RCC 7860 (cell line): Measurements from ENCODE around the gene GIPC2.

ENCODE experiments used
- DNase-seq: peaks from one replicate; pipeline ENCODE4 v3.0.0-alpha.2; 2015; ENCODE audit warnings: low spot score
- FAIRE-seq: peaks from 2 replicates; lab custom pipeline; 2012; peaks lifted over from hg19 to GRCh38; lab: Jason Lieb, UNC

Gene GIPC2

DNA sequence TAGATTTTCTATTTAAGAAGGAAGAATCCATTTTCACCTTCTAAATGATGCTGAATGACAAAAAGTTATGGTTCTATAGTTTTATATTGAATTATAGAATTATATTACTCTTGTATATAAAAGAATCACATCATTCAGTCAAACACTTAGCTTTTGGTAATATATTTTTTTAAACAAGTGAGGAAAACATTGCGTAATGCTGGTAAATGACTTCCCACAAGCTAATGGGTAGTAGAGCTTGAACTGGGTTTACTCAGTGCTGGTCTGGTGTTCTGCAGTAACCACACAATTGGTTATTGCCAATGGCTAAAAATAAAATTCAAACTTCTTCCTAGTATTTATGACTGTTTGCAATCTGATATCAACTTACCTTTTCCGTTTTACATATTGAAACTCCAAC lies 10.6 kb upstream of the GIPC2 start:
- DNase-seq (no peak), FAIRE-seq (no peak)

DNA sequence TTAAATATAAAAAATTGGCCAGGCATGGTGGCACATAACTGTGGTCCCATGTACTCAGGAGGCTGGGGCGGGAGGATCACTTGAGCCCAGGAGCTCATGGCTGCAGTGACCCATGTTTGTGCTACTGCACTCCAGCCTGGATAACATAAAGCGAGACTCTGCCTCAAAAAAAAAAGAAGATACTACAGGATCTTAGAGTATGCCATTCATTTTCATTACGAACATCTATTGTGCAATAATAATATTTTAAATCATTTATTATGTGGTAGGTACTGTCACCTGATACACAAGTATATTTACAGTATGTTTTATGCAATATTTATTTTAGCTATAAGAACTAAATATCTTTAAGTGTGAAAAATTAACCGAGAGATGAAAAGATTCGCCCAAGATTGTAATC lies 9.3 kb upstream of the GIPC2 start:
- DNase-seq (no peak), FAIRE-seq (no peak)

DNA sequence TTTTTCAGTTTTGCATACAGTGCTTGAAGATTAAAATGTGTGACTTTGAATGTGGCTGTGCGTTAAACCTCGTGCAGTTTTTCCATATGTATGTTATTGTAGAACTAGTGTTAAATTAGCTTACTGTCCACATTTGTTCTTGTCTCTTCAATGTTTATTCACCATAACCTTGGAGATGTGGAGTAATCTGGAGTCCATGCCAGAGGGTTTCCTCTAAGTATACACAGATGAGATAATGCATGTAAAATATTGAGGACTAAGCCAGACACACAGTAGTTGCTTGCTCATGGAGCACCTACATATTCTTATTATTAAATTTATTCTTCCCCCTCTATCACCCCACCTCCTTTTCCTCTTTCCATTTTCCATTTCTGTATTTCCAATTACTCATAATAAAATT lies 7.7 kb upstream of the GIPC2 start:
- DNase-seq = no peak
- FAIRE-seq = no peak

DNA sequence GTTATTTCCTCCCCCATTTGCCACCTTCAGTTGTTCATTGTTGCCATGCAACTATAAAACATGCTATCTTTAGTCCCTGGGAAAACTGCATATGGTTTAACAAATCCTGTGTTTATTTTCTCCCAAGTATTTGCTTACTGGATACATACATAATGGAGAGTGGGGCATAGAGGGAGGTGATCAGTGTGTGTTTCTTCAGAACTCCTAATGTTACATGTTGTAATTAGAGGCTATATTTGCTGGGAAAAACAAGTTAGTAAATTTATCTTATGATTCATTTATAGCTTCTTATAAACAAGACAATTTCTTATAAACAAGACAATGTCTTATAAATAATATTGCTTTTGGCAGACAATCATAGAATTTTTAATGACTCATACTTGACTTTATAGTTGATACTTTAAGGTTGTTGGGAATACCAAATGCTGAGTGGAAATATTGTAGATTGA lies 7.3 kb upstream of the GIPC2 start:
- DNase-seq (no peak), FAIRE-seq (no peak)

DNA sequence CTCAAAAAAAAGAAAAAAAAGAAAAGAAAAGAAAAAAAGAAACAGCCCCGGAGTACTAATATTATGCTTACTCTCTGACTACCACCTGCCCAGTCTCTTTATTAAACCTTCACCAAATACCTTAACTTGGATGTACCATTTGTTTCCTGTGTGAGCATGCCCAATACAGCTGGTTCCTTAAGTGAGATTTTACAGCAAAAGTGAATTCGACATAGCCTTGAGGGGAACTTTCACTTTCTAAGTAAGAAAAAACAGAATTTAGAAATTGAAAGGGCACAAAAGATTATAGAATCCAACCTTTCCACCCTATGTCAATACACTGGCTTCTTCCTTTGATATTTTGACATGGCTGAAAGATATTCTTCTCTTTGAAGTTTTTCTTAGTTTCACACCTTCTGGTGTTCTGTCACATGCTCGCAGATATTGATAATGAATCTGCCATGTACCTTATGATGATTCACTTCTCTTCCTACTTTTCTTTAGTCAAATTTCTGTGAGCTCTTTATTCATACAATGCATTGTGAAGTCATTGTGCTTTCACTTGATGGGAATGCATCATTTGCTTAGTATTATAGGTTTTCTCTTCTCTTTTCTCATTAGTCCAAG lies 5.2 kb upstream of the GIPC2 start:
- no peak for FAIRE-seq

DNA sequence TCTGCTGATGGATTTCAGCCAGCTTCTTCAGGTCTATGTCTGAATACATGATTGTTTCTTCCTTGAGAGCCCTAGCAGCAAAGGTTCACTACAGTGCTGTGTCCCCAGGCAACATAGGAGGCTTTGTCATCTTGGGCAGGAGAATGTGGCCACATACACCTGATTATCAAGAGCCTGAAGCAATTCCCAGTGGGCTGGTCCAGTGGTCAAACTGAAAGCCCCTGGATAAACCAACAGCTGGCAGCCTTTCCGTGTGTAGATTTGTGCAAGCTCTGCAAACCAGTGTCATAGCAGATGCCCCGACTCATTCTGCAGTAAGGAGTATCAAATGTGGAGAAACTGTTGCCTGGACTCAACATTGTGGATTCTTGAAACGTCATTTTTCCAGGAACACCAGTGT lies 2.3 kb upstream of the GIPC2 start:
- FAIRE-seq (no peak), DNase-seq (no peak)

More for the DNA sequence above, 5.2 kb upstream of the GIPC2 start:
- DNase-seq = no peak

DNA sequence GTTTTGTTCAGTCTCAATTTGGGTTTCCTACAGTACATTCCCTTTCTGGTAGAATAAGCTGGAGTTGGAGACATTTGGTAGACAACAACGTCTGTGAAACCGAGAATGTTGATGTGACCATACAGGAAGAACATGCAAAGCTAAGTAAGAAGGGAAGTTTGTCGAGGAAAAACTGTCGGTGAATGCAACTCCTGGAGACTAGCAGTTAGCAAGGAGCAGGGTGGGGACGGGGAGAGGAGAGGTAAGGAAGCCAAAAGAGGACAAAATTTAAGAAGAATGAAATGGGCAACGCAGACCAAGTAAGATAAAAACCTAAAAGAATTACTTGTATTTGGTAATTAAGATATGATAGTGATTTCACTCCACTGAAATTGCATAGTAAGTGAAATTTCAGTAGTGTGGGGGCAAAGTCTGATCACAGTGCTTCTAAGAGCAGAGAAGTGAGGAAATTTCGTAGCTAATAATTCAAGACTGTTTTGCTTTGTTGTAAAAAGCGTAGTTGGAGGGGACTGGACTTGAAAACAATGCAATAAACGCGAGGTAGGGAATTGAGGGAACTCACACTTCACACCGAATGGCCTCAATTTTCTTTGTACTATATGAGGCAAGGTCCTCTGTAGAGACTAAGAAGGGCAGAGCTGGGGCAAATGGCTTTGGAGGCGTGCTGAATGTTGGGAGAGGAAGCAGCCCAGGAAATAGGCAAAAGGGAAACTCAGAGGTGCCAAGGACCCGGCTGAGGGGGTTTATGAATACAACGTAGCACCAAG lies 787 bp upstream of the GIPC2 start:
- DNase-seq = no peak
- no peak for FAIRE-seq

DNA sequence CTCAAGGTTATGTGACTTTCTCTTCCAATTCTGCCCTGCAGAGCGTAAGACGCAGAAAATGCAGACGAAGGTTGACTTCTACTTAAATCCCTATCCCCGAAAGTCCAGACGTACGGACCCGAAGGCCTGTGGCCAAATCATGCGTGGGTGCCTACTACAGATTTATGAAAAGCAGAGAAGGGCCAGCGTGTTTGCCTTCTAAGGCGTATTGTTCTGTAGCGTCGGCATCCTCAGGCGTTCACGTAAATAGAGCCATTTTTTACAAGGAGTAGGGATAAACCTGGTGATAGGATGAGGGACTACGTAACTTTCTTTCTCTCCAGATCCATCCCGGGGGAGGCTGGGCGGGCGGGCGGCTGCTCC lies 222 bp upstream of the GIPC2 start:
- FAIRE-seq (no peak), DNase-seq (no peak)

DNA sequence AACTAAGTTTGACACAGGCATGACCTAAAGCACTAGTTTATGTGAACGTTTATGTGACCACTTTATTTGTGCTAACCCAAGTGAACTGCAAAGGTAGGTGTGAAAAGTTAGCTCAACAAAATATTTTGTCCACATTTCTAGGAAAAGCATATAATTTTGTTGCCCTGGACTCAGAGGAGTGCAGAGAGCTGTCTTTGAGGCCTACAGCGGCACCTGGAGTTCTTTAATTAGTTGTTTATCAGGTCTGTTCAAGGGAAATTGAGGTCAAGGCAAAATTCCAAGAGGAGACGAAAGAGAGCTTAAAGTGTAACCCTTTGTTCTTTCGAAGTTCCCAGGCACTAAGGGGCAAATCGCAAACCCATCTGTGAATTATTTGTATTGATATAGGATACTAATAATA lies 1.3 kb downstream of the GIPC2 start:
- FAIRE-seq (no peak), DNase-seq (no peak)

DNA sequence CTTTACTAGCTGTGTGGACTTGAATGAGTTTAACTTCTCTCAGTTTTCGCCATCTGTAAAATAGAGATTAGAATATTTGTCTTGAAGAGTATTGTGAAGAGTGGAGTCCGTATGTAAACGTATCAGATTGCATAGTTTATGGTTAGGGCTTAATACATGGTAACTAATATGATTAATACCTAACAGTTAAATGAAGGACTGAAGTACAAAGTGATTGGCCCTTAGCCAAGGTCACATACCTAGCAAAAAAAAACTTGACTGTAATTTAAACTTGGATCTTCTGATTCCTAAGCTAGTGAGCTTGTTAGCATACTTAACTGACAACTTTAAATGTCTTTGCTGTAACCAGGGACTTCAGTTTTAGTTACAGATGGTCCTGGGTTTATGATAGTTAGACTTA lies 1.9 kb downstream of the GIPC2 start:
- no peak for FAIRE-seq

DNA sequence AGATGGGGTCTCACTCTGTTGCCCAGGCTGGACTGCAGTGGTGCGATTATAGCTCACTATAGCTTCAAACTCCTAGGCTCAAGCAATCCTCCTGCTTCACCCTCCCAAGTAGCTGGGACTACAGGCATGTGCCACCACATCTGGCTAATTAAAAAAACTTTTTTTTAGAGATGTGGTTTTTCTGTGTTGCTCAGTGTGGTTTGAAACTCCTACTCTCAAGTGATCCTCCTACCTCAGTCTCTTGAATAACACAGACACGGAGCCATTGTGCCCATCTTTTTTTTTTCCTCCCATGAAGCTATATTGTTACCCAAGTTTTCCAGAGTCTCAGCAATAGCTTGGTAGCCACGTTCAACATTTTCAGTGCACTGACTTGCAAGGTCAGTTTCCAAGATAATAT lies 2.7 kb downstream of the GIPC2 start:
- FAIRE-seq (no peak), DNase-seq (no peak)

More for the DNA sequence above, 1.9 kb downstream of the GIPC2 start:
- no peak for DNase-seq

DNA sequence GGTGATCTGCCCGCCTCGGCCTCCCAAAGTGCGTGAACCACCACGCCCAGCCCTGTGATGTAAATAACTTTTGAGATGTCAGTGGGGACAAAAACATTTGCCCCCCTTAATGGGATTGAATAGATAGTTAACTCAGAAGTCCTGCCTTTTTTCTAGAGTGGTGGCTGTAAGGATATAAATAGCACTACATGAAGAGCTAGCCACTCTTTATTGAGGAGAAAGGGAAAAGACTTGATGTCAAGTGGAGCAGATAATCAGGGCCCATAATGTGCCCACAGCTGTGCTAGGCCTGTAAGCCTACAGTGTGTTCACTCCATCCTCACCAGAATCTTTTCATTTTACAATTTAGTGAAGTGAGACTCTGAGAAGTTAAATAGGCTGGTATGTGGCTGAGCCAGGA lies 3.6 kb downstream of the GIPC2 start:
- FAIRE-seq (no peak), DNase-seq (no peak)

DNA sequence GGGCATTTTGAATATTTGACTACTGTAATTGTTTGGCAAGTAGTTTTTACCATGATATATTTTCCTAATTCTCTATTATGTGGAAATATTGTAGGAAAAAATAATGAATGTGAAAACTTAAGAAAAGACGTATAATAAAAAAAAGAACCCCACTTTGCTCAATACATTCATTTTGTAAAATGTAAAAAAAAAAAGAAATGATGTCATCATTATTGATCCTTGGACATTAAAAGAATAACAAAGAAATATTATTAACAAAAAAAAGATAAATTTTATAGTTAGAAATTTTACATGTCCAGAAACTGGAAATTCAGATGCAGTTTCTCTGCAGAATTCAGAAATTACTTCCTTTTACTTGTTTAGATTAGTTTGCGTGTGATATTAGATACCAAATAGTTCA lies 5.2 kb downstream of the GIPC2 start:
- DNase-seq (no peak), FAIRE-seq (no peak)

DNA sequence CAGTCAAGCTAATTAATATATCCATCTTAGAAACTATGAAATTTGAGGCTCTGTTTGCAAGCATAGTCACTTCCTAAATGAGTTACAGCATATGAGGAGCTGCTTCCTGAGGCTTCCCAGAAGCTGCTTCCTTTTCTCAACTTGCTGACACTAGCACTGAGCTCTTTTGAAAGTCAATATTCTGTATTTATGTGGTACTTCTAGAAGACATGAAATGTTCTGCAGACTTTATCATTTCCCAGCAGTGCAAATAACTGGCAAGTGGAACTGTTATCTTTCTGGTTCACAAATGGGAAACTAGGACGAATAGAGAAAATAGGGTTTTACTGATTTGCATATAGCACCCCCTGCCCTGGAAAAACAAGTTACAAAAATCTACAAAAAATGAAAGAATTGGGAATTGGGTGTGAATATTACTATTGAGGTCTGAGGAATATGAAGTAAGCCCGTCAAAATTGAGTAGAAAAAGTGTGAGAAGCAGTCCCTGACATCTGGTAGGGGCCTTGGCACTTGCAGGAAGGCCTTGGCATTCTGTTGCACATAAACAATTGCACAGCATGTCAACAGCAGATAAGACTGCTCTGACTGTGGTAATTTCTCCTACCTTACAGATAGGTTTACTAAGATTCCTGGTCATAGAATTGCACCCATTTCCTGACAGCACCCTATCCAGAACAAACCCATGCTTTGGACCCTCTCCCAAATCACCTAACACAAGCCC lies 7.1 kb downstream of the GIPC2 start:
- FAIRE-seq = no peak
- DNase-seq = no peak

DNA sequence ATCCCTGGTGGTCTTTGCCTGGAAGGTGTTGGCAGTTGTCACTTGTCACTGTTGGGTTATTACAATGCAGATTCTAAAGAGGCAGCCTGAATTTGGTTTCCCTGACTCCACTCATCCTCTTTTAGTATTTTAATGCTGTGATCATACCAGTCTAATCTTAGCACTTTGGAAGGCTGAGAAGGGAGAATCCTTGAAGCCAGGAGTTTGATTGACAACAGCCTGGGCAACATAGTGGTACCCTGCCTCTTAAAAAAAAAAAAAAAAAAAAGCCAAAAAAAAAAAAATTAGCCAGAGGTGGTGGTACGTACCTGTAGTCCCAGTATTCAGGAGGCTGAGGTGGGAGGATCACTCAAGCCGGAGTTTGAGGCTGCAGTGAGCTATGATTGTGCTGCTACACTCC lies 7.7 kb downstream of the GIPC2 start:
- FAIRE-seq (no peak), DNase-seq (no peak)

DNA sequence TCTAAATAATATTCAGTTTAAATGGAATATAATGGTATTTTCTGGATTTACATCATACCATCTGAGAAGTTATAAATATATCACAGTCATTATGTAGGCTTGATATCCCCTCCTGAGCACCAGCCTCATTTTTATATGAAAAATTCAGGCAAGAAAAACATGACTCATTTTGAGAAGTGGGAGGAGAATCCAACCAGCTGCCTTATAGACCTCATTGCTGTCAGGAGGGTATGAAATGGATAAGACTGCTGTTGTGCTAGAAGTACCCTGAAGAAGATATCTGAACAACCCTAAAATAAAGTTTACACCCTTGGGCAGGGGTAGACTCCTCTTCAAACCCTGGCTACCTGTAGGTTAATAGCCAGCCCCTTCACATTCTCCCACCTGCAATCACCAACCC lies 8.8 kb downstream of the GIPC2 start:
- DNase-seq = no peak
- no peak for FAIRE-seq

DNA sequence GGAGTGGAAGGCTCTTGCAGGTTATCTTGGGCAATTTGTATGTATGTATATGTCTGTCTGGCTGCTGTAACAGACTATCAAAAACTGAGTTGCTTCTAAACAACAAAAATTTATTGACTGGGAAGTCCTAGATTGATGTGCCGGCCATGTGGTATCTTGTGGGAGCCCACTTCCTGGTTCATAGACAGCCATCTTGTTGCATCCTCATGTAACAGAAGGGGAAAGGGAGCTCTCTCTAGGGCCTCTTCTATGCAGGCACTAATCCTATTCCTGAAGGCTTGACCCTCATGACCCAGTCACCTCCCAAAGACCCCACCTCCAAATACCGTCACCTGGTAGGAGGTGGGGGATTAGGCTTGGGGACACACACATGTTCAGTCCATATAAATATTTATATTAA lies 9.2 kb downstream of the GIPC2 start:
- no peak for DNase-seq
- no peak for FAIRE-seq

DNA sequence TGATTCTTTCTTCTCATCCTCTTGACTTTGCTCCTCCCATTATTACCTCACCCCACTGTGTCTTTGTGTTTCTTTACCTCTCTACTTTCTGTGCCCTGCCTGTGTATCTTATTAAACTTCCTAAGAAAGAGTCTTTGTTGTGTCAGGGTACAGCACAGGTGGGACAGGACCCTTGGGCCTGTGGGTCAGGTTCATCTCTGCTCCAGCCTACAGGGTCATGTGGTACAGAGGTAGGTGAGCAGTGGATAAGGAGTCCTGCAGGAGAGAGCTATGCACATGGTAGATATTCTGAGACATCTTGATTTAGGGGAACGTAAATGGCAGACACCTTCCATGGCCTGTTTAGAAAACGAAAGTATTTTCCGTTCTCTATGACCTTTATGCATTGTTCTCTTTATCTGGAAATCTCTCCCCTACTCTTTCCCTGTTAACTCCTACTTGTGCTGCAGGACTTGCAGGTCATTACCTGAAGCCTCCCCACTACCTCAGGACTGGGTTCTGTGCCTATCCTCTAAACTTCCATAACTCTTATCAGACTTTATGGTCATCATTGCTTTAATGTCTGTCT lies 9.9 kb downstream of the GIPC2 start:
- DNase-seq (no peak), FAIRE-seq (no peak)

DNA sequence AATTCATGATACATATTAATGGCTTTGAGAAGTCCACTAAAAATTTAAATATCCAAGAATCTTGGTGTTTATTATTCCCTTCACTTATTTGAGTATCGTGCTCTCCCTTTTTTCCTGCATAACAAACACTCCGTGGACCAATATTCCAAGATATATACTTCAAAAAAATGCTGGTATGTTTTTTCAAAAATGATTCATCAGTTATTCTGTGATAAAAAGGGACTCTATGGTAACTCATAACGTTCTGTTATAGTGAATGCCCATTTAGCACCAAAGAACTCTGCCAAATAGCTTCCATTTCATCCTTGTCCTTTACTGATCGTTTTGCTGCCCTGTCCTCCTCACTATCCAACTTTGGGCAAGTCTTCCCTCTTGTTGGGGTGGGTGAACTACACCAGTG lies 12.9 kb downstream of the GIPC2 start:
- DNase-seq = no peak
- no peak for FAIRE-seq

DNA sequence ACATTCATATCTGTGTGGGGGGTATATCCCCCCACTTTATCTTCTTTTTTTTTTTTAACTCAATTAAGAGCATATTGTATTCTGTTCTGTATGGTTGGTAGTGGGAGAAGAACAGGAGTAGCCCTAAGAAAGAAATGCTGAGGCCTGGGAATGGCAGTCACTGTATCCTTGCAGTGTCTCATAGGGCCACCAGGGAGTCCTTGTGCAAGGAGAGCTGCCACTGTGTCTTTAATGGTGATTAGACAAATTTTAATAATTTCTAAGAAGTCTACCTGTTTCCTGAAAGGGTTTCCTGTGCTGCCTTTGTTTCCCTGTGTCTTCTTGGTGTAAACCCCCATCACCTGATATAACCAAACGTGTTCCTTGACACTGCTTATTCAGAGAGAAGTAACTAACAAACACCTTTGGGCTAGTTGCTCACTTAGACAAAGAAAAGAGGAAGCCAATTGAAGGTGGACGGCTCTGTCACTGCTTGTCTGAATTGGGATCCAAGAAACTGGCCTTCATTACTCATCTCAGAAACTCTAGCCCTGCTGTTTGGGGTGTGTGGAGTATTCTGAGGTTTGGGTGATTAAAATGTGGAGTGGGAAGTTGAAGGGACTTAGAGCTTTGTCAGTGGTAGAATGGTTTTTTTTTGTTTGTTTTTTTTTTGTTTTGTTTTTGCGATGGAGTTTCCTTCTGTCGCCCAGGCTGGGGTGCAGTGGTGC lies 15.2 kb downstream of the GIPC2 start:
- no peak for DNase-seq
- no peak for FAIRE-seq

DNA sequence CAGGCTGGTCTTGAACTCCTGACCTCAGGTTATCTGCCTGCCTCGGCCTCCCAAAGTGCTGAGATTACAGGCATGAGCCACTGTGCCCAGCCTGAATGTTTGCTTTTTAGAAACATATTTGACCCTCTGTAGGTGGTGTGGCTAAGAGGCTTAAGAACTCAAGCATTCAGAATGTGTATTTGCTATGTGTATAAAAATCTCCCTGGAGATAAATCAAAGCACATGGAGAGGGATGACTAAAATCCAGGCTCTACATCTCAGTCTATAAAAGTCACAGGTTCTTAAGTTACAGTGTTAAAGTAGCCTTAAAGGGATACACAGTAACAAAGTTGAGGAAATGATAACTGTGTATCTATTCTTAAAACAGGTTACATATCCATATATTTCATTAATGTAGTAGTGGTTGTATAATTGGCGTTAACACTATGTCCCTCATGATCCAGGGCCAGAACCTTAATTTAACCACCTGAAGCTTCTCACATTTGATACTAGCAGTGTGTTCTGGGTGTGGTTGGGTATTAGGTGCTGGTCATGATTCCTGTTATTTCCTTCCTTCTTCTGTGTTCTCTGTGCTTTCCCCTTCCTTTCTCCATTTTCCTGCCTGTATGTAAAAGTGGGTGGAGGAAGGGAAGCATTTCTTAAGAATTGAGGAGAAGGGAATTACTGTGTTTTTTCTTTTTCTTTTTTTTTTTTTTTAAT lies 16.2 kb downstream of the GIPC2 start:
- DNase-seq (peak; percentile 20), FAIRE-seq (no peak)
